ENCODE measurements around the gene MZF1.
A peak's percentile ranks its signal among the peaks of the same experiment; 100 is the strongest.

The MZF1 gene

GRCh38 chr19:58570770-58571574, 2.2 kb downstream of the MZF1 start:
- no peak for DNase-seq (ENCODE audit: low spot score)

GRCh38 chr19:58569943-58570670, 3.0 kb downstream of the MZF1 start:
- DNase-seq (ENCODE audit: low spot score), result no peak

DNA sequence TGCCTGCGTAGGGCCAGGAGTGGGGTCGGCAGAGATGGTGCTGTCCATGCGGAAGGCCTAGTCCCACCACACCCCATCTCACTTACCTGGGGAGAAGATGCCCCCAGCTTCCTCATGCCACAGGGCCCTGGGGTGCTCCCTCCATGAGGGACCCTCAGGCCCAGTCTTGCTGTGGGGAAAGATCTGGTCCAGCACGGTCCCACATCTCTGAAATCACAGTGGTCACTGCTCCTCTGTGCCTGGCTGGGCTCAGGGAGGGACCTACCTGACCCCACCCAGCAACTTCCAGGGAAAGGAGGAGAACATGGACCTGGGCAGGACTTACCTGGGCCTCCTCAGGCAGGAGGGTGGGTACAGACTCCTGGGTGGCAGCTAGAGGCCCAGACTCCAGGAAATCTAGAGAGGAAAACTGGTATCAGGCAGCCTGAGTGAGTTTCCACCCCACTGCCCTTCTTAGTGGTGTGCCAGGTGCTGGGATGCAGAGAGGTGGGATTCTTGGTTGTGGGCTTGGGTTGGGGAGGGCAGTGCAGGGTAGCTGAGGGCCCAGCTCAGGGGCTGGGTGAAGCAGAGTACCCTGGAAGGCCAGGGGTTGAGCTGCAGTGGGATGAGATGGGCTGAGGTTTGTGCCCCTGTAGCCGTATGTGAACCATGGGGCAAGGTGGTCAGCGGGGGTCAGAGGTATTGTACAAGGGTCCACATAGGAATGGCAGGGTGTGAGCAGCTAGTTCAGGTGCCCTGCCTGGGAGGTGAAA, 3.8 kb downstream of the MZF1 start:
- DNase-seq (ENCODE audit: low spot score), result no peak

- no peak for DNase-seq (ENCODE audit: low spot score)
These were observed 4.5 kb downstream of the MZF1 start for GRCh38 chr19:58568453-58569130.

- DNase-seq (ENCODE audit: low spot score), result no peak
These were observed 6.1 kb downstream of the MZF1 start for GRCh38 chr19:58566989-58567388.

DNA sequence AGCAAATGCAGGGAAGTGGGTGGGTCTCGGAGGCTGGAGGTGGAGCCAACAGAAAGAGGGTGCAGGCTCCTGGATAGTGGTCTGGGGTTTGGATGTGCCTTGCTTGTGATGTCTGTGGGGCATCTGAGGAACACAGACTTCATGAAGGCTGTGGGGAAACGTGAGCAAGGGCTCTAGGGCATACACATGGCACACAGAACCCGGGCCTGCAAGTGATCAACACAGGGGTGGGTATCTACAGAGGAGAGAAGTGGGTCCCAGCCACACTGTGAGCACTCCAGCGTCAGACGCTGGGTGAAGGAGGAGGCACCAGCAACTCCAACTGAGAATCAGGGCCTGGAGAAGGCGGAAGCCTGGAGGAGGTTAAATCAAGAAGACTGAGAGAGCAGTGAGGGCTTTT, 9.3 kb downstream of the MZF1 start:
- DNase-seq (ENCODE audit: low spot score), result peak; percentile 54

- DNase-seq (ENCODE audit: low spot score), result peak; percentile 61
These were observed 10.0 kb downstream of the MZF1 start for GRCh38 chr19:58563034-58563573.

GRCh38 chr19:58562122-58563033, 10.8 kb downstream of the MZF1 start:
- no peak for DNase-seq (ENCODE audit: low spot score)

- peak; percentile 58 for DNase-seq (ENCODE audit: low spot score)
These were observed 11.6 kb downstream of the MZF1 start for GRCh38 chr19:58561373-58562121.

DNA sequence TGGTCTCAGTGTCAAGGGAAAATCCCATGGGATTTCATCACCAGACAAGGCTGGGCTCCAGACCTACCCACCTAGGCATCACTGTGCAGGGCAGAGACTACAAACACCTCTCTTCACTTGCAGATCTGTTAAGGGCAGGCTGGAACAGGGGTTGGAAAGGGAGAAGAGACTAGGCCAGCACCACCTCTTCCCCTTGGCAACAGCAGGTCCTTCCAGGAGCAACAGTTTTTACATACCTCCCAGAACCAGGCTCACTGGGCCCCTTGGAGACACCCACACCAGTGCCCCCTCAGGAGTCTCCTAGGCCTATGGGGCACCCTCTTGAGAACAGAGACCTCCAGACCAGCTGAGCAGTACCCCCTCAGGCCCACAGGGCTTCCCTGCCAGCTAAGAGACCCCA, 12.2 kb downstream of the MZF1 start:
- DNase-seq (ENCODE audit: low spot score), result peak; percentile 51

DNA sequence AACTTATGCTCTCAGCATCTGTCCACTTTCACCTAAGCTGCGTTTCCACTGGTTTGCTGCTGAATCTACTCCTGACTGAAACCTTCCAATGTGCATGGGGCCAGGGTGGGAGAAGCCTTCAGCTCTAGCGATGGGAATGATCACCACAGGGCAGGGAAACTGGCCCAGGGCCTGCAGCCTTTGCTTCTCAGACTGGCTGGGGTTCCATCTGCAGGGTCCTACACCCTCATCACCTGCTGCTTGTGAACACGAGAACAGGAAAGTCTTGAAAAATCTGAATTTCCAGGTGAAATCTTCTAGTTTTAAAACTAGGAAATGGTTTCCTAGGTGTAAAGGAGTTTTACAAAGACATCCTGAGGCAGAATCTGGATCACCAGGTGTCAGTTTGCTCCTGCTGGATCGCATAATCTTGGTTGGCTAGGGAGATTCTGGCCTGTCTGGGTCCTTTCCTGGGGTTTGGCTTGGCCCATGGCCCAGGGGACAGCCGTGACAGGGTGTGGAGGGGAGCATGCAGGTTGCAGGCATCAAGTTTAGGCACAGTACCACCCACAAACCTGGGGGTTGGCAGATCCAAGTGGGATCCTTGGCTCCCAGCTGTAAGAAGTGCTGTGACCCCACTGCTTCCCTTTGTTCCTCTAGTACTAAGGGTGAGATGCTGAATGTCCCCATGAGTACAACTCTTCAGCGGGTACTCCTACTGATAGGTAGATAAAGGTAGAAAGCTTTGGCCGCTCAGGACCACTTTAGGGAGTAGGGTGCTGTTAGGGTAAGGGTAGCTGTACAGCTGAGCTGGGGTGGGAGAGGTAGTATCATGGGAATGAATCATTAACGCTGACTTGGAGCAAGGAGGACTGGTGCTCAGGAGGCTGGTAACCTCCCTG, 12.9 kb downstream of the MZF1 start:
- peak; percentile 55 for DNase-seq (ENCODE audit: low spot score)

DNA sequence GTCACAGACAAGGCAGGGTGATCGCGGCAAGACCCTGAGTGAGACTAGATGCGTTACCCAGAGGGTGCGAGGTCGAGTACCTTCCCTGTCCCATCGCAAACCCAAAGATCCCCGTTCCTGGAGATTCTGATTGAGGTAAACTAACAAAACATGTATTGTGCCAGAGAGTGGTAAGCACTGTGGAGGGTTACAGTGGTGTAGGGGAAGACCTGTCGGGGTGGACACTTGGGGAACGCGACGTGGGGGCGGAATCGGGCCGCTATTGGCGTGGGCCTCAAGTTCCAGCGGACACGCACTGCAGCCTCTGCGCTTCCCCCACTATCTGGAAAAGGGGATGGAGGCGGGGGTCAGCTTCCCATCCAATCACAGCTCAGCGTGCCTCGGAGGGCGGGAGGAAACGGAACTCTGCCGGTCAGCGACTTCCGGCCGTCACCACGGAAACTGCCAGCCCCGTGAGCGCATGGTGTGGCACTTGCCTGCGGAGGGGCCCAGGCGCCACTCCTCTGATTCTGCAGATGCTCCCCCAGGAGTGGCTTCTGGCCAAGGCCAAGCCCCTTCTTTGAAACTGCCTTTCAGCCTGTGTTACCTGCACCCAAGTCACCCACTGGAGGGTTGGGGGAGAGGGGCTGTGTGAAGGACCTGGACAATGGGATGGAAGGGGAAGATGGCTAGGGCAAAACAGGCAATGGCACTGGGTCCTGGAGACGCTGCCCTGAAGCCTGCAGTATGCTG, 13.7 kb downstream of the MZF1 start:
- DNase-seq (ENCODE audit: low spot score), result peak; percentile 93

DNA sequence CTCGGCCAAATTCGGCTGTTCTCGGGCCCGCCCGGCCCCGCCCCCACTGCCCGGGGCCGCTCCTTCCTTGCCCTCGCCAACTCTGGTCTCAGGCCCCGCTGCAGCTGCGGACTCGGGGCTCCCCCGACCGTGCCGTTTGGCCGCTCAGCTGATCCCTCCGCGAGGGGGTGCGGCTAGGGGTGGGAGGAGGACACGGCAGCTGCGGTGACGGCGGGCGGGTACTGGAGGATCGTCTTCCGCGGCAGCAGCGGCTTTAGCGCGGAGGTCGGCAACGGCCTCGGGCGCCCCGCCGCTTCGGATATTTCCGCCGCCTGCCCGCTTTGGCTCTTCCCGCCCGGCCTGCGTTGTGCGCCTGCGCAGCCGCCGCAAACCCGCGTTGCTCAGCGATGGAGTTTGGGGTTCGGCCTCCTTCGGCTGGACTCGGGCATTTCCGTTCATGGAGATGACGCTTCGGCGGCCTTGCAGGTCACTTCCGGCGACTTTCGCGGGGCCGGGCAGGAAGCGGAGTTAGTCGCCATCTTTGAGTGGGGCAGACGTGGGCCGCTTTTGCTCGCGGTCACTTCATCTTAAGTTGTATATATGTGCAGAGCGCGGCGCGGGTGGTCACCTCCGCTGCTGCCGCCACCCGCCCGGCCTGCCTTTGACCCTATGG, 14.4 kb downstream of the MZF1 start:
- peak; percentile 99 for DNase-seq (ENCODE audit: low spot score)

GRCh38 chr19:58558066-58558622, 15.0 kb downstream of the MZF1 start, which contains the start of gene UBE2M:
Gene UBE2M, minus strand, starts transcription at chr19:58558611. Its CDS starts 230 bp downstream, at chr19:58558381.
- DNase-seq (ENCODE audit: low spot score), result no peak

- peak; percentile 57 for DNase-seq (ENCODE audit: low spot score)
These were observed 15.7 kb downstream of the MZF1 start for GRCh38 chr19:58557221-58558065.

DNA sequence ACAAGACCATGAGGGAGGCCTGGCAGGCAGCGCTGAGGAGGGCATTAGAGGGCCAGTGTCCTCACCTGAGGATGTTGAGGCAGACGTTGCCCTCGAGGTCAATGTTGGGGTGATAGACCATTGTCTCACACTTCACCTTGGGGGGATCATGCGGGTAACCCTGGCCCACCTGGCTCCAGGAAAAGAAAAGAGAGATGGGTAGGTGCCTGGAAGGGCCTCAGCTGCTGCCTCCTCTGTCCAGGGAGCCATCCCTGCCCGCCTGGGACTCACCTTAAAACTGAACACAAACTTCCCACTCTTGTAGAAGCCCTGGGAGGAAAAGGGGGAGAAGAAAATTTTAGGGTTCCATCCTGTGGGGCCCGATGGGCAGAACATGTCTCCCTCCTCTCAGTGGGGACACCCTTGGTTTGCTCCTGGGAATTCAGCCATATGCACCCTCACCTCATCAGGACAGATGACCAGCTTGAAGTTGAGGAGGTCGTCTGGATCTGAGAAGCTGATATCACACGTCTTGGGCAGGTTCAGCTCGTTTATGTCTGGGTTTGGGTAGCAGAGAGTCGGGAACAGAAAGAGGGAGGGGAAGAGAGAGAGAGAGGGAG, 16.4 kb downstream of the MZF1 start:
- peak; percentile 55 for DNase-seq (ENCODE audit: low spot score)

Measured in left forelimb (tissue), 1 donor.